ENCODE results near the gene KRTAP12-2. TPM values are rescaled to one million over a fixed set of nuclear protein-coding genes. Genes with fewer than 3 reads are reported as not detected.
"Not testable (repeated sequence)": the region's sequence is repeated elsewhere in the genome, so short reads cannot be mapped to it uniquely, and the experiment has no call there.

KRTAP12-2 gene
- total RNA-seq, 4 donors from 2014 or later: not detected

GRCh38 chr21:44687671-44688070 lies 20.9 kb upstream of the KRTAP12-2 start:
- TF ChIP-seq CTCF (IDR thresholded peaks at IDR 0.05) (no peak), POLR2AphosphoS5 (IDR thresholded peaks at IDR 0.05) (no peak), EP300 (IDR thresholded peaks at IDR 0.05) (no peak), POLR2A (IDR thresholded peaks at IDR 0.05) (no peak)
- Histone ChIP-seq H3K4me3 (no peak overlapping the region), H3K4me1 (no peaks in the 10 kb centered on the region), H3K36me3 (no peaks in the 10 kb centered on the region), H3K27me3 (peaks cover 48% of the 10 kb centered on the region), H3K27ac (no peak overlapping the region), H3K9me3 (peaks cover 0 to 4% (median 0%) of the 10 kb centered on the region in 3 donors)
- no peak for ATAC-seq
- 38 to 40% methylated on average over 5 to 11 of the region's 11 CpGs for WGBS, 2 donors (ENCODE audit: low coverage in 1 of 2)

GRCh38 chr21:44686843-44687561 lies 20.3 kb upstream of the KRTAP12-2 start:
- no peaks in the 10 kb centered on the region for H3K36me3 ChIP-seq
- H3K4me3 ChIP-seq: no peak overlapping the region
- no peak for ATAC-seq
- no peaks in the 10 kb centered on the region for H3K9me3 ChIP-seq
- H3K27ac ChIP-seq: no peak overlapping the region
- H3K27me3 ChIP-seq: peaks cover 49% of the 10 kb centered on the region
- TF ChIP-seq CTCF (IDR thresholded peaks at IDR 0.05): no peak
- no peak for TF ChIP-seq POLR2AphosphoS5 (IDR thresholded peaks at IDR 0.05)
- no peak for TF ChIP-seq EP300 (IDR thresholded peaks at IDR 0.05)
- no peak for TF ChIP-seq POLR2A (IDR thresholded peaks at IDR 0.05)
- 34 to 80% methylated on average over 1 to 5 of the region's 25 CpGs for WGBS, 2 donors (ENCODE audit: low coverage in 1 of 2)
- no peaks in the 10 kb centered on the region for H3K4me1 ChIP-seq

- Histone ChIP-seq H3K9me3 (no peaks in the 10 kb centered on the region), H3K27ac (no peak overlapping the region), H3K4me3 (no peak overlapping the region), H3K36me3 (no peaks in the 10 kb centered on the region), H3K27me3 (peaks cover 49% of the 10 kb centered on the region), H3K4me1 (no peaks in the 10 kb centered on the region)
- TF ChIP-seq EP300 (IDR thresholded peaks at IDR 0.05): no peak
- no peak for TF ChIP-seq POLR2A (IDR thresholded peaks at IDR 0.05)
- ATAC-seq: no peak
- 19 to 29% methylated on average over 2 to 4 of the region's 14 CpGs for WGBS, 2 donors (ENCODE audit: low coverage in 1 of 2)
Measured at GRCh38 chr21:44686000-44686781, 19.5 kb upstream of the KRTAP12-2 start.

DNA sequence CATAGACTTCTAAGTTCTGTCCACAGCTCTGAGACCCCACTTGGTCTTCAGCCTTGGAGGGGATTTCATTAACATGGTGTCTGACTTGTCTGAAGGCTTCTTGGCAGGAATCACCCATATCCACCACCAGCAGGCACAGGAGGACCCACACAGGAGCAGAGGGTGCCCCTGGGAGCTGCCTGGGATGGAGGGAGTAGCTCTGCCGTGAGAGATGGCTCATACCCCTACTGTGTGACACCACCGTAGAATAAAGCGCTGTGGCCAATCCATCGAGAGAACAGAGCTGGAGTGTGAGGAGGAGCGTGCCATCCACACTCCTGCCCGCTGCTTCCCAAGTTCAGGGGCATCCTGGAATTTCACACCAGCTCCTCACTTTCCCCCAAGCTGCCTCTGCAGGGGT lies 18.3 kb upstream of the KRTAP12-2 start:
- ATAC-seq, H3K27ac ChIP-seq, H3K9me3 ChIP-seq, H3K4me3 ChIP-seq, H3K36me3 ChIP-seq, H3K4me1 ChIP-seq: not testable (repeated sequence)
- peaks cover 39% of the 10 kb centered on the region for H3K27me3 ChIP-seq
- 60 to 100% methylated on average over 1 to 3 of the region's 6 CpGs for WGBS, 2 donors (ENCODE audit: low coverage in 1 of 2)

- no peaks in the 10 kb centered on the region for H3K4me1 ChIP-seq
- 58 to 92% methylated on average over 4 to 6 of the region's 6 CpGs for WGBS, 2 donors (ENCODE audit: low coverage in 1 of 2)
- H3K27me3 ChIP-seq: peaks cover 38% of the 10 kb centered on the region
- no peak overlapping the region for H3K4me3 ChIP-seq
- H3K27ac ChIP-seq: no peak overlapping the region
- TF ChIP-seq CTCF (IDR thresholded peaks at IDR 0.05) (no peak), POLR2A (IDR thresholded peaks at IDR 0.05) (no peak), EP300 (IDR thresholded peaks at IDR 0.05) (no peak), POLR2AphosphoS5 (IDR thresholded peaks at IDR 0.05) (no peak)
- no peaks in the 10 kb centered on the region for H3K36me3 ChIP-seq
- ATAC-seq: no peak
- H3K9me3 ChIP-seq: no peaks in the 10 kb centered on the region
Measured at GRCh38 chr21:44684483-44684882, 17.8 kb upstream of the KRTAP12-2 start.

DNA sequence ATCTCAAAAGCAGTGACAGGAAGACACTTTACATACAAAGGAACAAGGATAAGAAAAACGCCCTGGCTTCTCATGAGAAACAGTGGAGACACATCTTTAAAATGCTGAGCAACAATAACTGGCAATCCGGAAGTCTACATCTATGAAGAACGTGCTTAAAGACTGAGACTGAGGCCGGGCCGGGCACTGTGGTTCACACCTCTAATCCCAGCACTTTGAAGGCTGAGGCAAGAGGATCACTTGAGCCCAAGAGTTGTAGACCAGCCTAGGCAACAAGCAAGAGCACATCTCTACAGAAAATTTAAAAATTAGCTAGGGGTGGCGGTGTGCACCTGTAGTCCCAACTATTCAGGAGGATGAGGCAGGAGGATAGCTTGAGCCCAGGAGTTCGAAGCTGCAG lies 17.4 kb upstream of the KRTAP12-2 start:
- no peak for ATAC-seq
- Histone ChIP-seq H3K4me3 (no peak overlapping the region), H3K4me1 (no peaks in the 10 kb centered on the region), H3K9me3 (no peaks in the 10 kb centered on the region), H3K27ac (no peak overlapping the region), H3K27me3 (peaks cover 37% of the 10 kb centered on the region), H3K36me3 (no peaks in the 10 kb centered on the region)
- TF ChIP-seq CTCF (IDR thresholded peaks at IDR 0.05) (no peak), EP300 (IDR thresholded peaks at IDR 0.05) (no peak), POLR2A (IDR thresholded peaks at IDR 0.05) (no peak), POLR2AphosphoS5 (IDR thresholded peaks at IDR 0.05) (no peak)
- WGBS, 2 donors (ENCODE audit: low coverage in 1 of 2): 63 to 82% methylated on average over 6 to 7 of the region's 7 CpGs
